Suppressor macrophage (primary cell): ENCODE data around the gene TSPAN18.
A peak's percentile ranks its signal among the peaks of the same experiment; 100 is the strongest.

ENCODE experiments used
- DNase-seq, 4 experiments: peaks; one replicate each; pipeline ENCODE4 v3.0.0-alpha.2; 2020 to 2022

The TSPAN18 gene

DNA sequence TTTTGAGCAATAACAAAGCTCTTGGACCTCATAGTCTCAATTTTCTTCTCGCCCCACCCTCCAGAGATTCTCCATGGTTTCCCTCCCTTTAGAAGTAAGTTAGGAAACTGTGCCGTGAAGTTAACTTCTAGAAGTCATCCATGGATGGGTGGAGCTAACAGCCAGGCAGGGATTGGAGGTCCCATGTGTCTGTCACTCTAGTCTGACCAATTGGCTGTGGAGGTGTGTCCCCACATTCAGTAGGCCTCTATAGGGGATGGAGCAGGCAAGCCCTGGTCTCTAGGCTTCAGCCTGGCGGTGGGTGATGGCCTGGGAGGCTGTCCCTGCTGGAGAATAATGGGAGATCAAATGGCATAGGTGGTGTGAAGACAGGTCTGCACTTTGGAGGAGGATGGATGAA lies 173.2 kb downstream of the TSPAN18 start:
- DNase-seq: peak; percentile 26 to 57 (median 41)

DNA sequence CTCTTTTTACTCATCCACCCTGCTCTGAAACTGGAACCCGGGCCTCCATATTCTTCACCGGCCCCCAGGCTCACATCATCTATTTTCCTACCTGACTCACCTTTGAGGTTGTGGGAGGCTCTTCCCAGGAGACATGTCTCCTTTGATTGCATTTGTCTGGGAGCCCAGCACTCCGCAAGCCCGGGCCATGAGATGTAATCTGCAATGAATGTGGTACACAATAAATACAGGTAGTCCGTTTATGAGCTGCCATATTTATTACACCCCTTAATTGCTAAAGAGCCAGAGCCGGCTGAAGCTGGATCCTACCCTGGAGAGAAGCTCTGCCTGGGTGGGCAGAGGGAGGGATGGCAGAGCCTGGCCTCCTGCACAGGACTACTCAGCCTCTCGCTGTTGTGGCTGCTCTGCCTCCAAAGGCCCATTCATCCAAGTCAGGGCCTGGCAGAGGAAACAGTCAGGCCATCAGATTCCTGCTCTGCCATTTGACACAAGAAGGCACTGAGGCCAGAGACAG lies 174.4 kb downstream of the TSPAN18 start:
- no peak for DNase-seq

DNA sequence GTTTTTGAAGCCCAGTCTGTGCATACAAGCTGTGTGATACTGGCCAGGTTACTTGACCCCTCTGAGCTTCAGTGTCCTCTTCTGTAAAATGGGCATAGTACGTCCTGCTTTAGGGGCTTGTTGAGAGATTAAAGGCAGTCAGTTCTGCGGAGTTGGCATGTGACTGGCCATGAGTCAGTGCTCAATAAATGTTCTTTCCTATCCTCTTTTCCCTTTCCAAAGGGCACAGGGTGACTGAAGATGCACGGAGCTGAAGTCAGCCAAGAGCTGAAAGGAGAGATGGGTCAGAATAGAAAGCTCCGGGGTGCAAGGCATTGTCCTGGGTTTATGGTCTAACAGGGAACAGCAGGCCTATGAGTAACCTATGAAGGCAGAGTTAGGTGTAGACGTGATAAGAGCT lies 175.0 kb downstream of the TSPAN18 start:
- DNase-seq: no peak

DNA sequence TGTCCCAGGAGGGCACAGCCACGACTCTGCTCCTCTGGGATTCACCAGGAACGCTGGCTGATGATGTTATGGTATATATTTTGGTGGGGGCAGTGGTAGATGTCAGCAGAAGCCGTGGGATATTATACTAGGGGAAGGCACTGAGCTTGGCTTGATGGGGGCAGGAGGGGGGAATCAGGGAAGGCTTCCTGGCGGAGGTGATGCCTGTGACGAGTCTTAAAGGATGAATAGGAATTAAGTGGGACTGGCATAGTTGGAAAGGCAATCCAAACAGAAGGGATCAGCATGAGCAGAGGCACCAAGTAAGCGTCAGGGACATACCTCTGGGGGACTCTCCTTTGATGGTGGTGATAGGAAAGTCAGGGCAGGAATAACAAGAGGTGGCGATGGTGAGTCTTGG lies 176.3 kb downstream of the TSPAN18 start:
- no peak for DNase-seq

DNA sequence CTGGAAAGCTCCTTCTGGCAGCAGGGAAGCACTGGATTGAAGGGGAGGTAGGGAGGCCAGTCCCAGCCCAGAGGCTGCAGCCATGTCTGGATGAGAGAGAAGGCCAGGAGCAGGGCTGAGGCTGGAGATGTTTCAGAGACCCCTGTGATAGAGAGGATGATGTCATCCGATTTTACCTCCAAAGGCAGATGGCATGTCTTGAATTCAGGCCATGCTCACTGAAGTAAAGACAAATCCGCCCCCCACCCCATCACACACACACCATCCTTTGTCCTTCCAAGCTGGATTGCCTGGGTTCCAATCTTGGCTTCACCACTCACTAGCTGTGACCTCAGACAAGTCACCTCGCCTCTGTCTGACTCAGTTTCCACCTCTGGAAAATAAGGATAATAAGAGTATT lies 176.8 kb downstream of the TSPAN18 start:
- DNase-seq: no peak

DNA sequence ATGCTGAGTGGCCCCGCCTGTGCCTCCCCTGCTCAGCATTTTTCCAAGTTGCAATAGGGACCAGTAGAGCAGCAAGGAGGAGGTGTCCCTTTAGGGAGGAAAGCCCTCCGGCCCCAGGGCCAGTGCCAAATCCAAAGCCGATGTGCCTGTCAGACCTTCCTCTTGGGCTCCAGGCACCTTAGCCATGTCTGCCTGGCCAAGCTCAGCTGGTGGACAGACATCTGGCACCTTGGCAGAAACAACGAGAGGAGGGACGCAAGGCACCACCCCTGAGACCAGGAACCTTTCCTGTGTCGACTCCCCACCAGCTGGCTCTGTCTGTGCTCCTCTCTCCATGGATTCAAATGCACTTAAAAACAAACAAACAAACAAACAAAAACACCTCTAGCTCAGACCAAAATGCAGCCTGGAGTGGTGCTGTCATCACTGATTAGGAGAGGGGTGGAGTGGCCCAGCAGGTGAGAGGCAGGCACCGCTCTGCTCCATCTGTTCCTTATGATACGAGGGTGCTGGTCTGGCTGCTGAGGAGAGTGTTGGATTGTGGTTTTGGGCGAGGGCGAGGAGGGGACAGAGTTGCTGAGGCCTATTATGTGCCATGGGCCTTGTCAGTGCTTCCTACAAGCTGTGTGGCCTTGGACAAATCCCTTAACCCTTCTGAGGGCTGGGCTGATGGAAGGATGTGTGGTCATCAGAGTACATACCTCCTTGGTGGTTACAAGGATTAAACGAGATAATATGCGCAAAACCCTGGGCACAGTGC lies 177.7 kb downstream of the TSPAN18 start:
- DNase-seq: no peak

DNA sequence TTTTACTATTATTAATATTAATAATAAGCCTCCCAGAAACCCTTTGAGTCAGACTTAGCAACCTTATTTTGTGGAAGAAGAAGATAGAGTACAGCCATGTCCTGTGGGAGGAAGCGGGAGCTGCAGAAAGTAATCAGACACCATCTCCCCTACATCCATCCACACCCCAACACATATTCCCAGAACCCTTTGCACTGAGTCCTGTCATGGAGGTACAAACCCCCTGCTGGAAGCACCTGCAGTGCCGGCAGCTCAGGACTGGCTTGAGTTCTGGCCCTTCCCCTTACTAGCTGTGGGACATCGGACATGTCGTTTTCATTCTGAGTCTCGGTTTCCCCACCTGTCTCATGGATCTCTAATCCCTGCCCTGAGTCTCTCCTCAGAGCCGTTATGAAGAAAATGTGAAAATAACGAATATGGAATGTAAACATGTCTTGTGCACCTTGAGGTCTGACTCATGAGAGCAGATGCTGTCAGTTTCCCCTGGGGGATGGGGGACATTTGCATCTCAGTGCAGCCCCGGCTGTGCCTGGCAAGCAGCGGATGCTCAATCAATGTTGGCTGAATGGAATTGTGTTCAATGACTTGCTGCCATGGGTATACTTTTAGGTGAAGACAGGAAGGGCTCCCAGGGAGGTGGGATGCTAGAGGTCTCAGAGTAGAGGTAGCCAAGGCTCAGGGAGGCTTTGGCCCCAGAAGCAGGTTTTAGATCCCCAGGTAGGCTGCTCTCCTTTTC lies 178.5 kb downstream of the TSPAN18 start:
- DNase-seq: no peak

DNA sequence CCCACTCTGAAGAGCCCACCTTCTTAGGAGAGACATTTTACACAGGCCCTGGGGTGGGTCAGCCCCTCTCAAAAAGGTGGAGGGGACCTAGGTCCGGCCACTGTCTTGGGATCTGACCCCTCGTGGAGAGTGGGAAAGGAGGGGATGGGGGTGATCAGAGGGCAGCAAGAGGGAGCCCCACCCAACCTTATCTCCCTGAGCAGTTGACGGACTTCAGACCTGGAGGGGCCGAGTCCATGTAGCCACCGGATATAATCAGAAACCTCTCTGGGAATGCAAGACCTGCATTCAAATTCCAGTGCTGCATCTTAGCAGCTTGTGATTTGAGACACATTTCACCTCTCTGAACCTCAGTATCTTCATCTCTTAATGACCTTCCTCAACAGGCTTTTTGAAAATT lies 179.9 kb downstream of the TSPAN18 start:
- no peak for DNase-seq

DNA sequence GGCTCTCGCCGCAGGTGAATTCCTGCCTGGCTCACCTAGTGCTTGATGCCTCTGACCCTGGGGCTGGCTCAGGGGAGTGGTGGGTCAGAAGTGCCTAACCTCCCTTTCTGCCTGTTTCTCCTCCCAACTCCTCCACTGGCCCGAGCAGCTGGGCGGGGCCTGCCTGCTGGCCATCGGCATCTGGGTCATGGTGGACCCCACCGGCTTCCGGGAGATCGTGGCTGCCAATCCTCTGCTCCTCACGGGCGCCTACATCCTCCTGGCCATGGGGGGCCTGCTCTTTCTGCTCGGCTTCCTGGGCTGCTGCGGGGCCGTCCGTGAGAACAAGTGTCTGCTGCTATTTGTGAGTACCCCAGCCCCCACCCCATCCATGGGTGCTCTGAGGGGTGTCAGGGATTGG lies 182.8 kb downstream of the TSPAN18 start:
- DNase-seq: no peak

DNA sequence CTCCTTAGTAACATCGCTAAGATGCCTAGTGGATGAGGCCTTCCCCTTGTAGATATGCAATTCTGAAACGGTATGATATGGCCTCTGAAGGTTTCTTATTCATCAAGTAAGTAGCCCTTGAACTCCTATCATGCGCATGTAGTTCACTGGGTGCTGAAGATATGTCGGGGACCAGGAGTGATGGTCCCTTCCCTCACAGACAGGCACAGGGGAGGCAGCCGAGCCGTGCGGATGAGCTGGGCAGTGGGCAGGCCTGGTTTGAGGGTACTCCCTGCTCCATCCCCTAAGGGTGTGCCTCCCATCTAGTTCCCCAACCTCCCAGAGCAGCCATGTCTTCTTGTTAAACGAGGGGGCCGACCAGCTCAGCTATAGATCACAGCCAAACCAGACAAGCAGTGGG lies 183.8 kb downstream of the TSPAN18 start:
- no peak for DNase-seq

DNA sequence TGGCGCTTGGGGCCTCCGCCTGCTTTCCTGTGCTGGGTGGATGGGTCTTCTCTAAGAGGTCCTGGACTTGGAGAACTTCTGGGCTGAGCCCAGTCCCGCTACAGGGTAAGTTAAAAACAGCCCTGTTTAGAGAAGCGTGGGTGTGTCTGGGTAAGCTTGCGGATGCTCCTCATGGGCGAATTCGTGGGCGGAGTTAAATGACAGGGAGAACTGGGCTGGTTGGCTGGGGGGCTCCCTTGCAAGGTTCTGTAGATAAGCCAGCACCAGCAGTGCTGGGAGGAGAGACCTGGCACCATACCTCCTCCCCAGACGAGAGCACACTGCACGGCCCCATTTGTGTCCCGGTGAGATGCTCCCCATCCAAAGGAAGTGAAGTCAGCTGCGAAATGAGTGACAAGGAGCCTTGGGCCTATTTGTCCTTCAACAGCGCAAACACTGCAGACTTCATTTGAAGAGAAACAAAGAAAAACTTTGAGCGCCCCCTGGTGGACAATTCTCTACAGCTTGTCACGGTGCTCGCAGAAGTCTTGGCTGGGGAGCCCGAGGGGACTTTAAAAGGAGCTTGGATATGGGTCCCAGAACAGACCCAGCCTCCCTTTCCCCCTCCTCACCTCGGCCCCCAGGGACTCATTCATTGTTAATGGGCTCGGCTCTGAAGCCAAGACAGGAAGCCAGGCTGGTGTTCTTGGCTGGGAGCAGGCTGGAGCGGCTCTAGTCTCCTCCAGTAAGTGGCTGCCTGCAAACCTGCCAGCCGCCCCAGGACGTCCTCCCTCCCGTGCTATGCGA lies 184.5 kb downstream of the TSPAN18 start:
- peak; percentile 86 to 96 (median 92) for DNase-seq

DNA sequence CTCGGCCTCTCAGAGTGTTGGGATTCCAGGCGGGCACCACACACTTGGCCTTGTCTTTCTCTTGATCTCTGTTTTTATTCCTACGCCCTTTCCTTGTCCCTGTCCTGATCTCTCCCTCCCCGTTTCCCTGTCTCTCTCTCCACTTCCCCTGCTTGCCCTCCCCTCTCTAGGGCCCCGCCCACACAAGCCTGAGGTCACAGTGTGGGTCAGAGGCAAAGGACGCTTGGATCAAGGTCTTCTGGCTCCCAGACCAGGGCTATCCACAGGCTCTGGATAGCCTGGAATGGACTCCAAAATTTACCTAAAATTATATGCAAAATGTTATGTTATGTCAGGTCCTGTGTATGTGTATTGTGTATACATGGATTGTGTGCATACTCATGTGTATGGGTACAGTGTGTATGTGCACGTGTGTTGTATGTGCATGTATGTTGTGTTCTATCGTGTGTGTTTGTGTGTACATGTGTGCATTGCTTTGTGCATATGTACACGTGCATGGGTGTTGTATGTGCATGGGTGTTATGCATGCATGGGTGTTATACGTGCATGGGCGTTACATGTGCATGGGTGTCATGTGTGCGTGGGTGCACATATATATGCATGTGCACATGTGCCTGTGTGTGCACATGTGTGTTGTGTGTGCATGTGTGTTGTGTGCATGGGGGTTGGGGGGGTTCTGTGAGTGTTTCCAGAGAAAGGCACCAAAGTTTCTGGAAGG lies 185.7 kb downstream of the TSPAN18 start:
- peak; percentile 50 to 80 (median 68) for DNase-seq

DNA sequence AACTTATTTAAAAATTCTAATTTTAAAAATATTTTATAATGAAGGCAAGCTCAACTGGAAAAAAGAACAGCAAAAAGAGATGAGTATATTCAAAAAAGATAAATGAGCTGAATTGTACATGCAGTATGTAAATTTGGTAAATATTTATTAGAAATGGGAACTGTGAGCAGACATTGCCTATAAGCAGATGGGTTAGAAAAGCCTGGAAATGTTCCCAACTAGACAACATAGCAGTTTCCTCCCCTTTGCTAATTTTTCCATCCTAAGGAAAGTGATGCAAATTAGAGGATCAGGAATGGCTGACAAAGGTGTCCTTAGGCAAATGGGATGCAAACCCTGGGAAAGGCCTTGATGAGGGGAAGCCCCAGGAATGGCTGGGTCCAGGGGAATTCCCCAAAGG lies 186.7 kb downstream of the TSPAN18 start:
- DNase-seq: no peak

DNA sequence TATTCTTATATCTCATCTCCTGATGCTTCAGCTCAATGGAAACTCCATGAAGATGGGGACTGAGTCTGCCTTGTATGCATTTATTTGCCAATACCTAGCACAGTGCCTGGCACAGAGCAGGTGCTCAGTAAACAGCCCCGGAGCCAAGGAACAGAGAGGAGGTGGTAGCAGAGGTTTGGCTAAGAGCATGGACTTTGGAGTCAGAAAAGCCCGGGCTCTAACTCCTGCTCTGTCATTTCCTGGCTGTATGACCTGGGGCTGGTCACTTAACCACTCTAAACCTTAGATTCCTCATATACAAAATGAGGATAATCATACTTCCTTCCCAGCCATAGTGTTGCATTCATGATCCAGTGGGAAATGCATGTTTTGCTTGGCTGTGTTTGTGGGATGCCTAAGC lies 187.3 kb downstream of the TSPAN18 start:
- DNase-seq: no peak

DNA sequence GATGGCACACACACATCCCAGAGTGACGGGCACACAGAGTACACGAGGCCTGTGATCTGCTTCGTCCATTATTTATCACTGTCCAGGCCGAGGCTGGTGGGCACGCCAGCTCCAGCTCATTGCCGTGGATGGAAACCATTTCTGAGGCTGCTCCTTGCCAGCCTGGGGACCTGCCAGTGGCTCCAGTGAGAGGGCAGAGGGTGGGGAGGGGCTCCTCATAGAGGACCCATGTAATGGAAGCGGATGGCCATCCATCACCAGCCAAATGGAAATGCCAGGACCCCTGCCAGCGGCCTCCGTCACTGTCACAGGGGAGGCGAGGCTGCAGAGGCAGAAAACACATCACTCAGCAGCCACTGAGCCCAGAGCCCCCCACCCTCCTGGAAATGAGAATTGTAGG lies 188.2 kb downstream of the TSPAN18 start:
- no peak for DNase-seq

DNA sequence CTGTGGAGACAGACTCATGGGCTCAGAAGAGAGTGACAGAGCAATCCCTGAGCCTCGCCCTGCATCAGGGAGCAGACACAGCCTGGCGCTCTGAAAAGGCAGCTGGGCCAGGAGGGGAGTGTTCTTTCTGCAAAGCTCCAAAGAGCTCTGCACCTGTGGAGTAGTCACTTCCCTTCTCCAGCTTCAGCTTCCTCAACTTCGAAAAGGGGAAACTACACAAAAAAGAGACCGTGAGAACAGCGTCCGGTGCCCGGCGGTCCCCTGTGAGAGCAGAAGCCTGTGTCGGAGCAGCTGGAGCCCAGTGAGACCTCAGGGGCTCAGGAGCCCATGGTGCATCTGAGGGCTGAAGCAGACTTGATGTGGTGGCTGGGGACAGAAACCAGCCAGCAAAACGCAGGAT lies 188.9 kb downstream of the TSPAN18 start:
- DNase-seq: peak; percentile 68 to 84 (median 82)

DNA sequence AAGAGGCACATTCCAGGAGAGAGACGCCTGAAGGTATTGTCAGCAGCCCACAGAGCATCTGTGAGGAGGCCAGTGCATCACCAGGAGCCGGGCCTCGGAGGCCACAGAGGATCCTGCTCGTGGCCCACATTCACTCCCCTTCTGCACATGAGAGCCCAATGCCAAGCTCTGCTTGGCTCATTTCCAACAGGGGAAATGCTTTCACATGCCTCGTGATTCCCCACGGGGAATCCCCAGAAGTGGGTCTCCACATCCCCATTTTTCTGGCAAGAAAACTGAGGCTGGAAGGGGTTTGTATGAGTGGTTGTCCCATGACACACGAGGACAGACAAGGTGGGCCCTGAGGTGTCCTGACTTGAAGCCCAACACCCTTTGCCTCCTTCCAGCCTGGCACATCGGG lies 189.6 kb downstream of the TSPAN18 start:
- peak; percentile 41 to 81 (median 64) for DNase-seq

DNA sequence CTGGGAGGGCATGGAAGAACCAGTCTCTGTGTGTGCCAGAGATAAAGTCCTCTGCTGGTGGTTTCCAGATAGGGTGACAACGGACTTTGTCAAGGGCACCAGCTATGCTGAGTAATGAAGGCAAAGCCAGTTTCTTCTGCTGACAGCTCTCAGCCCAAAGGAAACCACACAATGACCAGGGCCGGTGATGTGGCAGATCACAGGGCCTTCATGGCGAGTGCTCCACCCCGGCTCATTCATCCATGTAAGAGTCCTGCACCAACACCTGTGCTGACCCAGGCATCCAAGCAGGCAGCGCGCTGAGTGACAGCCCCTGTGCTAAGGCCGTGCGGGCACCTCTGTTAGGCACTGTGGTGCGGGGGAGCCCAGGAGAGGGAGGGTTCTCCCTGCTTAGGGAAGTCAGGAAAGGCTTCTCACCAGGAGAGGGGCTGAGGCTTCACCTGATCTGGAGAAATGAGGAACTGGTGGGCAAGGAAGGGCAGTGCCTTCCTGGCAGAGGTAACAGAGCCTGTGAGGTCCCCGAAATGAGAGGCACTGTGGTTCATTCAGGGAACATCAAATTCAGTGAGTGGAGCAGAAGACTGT lies 190.1 kb downstream of the TSPAN18 start:
- peak; percentile 49 to 71 (median 66) for DNase-seq

DNA sequence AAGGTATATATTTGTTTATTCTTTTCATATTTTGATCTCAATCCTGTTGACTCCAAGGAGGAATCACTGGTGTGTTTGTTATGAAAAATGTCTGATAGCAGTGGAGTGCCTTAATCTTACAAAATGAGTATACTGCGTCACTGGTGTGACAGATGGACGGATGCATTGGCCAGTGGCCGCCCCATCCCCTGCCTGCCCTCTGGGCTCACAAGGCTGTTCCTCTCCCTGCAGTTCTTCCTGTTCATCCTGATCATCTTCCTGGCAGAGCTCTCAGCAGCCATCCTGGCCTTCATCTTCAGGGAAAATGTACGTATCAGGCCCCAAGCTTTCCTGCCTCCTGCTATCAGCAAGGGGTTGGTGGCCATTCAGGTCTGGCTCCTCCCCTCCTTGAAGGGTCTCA lies 191.0 kb downstream of the TSPAN18 start:
- DNase-seq: no peak

DNA sequence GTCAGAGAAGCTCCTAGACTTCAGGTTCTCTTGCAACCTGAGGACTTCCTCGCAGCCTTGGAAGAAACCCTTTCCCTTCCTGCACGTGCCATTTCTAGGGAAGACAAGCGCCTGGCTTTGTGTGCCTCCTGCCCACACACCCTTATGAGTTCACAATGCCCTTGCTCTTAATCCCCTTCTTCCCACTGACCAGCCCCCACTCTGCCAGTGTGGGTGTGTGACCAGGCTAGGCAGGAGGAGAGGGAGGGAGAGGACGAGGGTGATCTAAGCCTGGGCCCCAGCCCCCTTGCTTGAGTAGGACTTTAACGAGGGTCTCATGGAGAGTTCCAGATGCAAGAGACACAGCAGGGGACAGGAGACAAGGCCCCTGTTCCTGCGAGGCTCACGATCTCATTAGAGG lies 193.7 kb downstream of the TSPAN18 start:
- no peak for DNase-seq

DNA sequence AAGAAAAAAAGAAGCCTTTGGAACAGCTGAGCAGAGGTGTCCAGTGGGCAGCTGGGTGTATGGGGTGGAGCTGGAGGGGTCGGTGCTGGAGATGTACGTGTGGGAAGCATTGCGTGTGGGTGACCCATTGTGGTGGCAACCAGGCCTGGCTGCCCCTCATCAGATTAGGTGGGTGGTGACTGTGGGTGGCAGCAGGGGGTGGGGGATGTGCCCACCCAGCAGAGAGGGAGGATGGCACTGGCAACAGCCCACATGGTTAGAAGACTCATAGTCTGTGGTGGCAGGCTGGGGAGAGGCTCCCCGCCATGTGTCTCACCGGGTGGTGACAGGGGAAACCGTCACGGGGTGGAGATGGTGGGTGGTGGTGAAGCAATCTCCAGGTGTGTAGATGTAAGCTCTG lies 196.4 kb downstream of the TSPAN18 start:
- no peak for DNase-seq

DNA sequence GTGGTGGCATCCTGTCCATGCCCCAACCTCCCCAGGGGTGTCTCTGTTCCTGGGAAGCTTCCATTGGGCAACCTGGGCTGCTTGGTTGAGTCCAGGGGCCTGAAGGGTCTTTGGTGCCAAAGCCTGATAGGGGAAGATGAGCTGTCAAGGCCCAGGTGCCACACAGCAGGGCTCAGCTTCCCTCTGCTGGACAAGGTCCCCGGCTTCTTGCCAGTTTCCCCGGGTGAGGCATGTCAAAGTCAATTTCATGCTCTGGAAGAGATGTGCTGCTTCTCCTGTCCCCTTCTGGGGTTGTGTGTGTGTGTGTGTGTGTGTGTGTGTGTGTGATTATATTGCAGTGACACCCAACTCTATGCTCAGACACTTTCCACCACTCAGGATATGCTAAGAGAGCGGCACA lies 197.0 kb downstream of the TSPAN18 start:
- DNase-seq: no peak
